ENCODE data around the gene ST6GAL2. TPM values are rescaled to one million over a fixed set of nuclear protein-coding genes. Genes with fewer than 3 reads are reported as not detected.

ST6GAL2 gene
- total and polyA plus RNA-seq, 12 donors = 0.03 to 0.57 (median 0.13) TPM; not detected in 1

DNA sequence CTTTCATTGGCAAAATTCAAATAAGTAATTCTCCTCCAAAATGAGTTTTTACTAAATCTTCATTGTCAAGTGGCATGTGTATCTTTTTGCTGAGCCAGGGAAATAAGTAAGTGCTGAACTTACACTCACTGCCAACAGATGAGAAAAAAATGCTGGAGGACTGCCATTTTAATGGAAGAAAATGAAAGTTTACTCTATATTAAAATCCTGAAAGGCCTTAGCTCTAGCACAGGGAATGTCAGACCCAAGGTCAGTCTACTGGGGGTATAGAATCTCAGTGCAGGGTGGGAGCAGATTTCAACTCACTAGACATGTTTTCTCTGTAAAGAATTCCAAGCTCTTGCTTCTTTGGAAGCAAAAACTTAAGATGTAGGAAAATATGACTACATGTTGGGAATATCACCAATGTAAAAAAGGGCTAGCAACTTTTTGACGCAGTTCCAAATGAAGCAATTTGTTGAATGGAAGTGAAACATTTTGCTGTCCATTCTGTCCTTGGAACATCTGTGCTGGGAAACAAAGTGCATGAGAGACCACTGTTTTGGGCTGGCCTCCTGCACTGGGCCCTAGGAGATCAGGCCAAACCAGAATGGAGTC, 127.0 kb downstream of the ST6GAL2 start:
- Histone ChIP-seq H3K36me3 (replicated peaks in 1 of 2) (no peaks in the 10 kb centered on the region), H3K9me3 (replicated peaks in 1 of 3) (no peaks in the 10 kb centered on the region), H3K4me1 (replicated peaks in 1 of 2) (no peaks in the 10 kb centered on the region), H3K27ac (no peak overlapping the region), H3K4me3 (no peak overlapping the region), H3K27me3 (no peaks in the 10 kb centered on the region)
- TF ChIP-seq POLR2A (IDR thresholded peaks at IDR 0.05) = no peak
- no peak for TF ChIP-seq CTCF (IDR thresholded peaks at IDR 0.05)
- intact Hi-C loops (cut with DNase I) = no loop called here
- no peak for DNase-seq
- 71 to 83% (median 77%) methylated on average over 1 of the region's 1 CpG for WGBS, 4 donors
